Sigmoid colon (tissue), 7 donors: ENCODE measurements around the gene C2CD2. TPM values are rescaled to one million over a fixed set of nuclear protein-coding genes. Genes with fewer than 3 reads are reported as not detected.

Experiments used
- DNase-seq: peaks from one replicate; pipeline ENCODE4 v3.0.0-alpha.2; 2019
- H3K27ac ChIP-seq, 4 donors: fragments of 200-600 bp; sonication (generic); one replicate each; pipeline ENCODE4 v1.5.1; 2016 to 2019; ENCODE audit warnings: mild to moderate bottlenecking in 1 of 4
- H3K27me3 ChIP-seq, 3 donors: fragments of 200-600 bp; sonication (generic); one replicate each; pipeline ENCODE4 v1.5.1; 2019; ENCODE audit warnings: mild to moderate bottlenecking in 1 of 3
- H3K36me3 ChIP-seq, 4 donors: fragments of 200-600 bp; sonication (generic); one replicate each; pipeline ENCODE4 v1.5.1; 2016 to 2019
- H3K4me1 ChIP-seq, 4 donors: fragments of 200-600 bp; sonication (generic); one replicate each; pipeline ENCODE4 v1.5.1; 2017 to 2019
- H3K4me3 ChIP-seq, 4 donors: fragments of 200-600 bp; sonication (generic); one replicate each; pipeline ENCODE4 v1.5.1; 2017 to 2019; ENCODE audit warnings: mild to moderate bottlenecking in 2 of 4, moderate library complexity in 1 of 4
- H3K9me3 ChIP-seq, 4 donors: fragments of 200-600 bp in 3 of 4; sonication (generic) in 3 of 4; one replicate each; pipeline versions ENCODE4 v1.5.1 to v1.6.1; 2013 to 2019
- EP300 ChIP-seq, 4 donors: sonication (generic); formaldehyde crosslinking; IDR thresholded peaks; one replicate each; pipeline ENCODE4 v1.6.1; 2017; ENCODE audit warnings: antibody characterized with exemption in 4 of 4
- POLR2A ChIP-seq, 2 donors: fragments of 450-650 bp; IDR thresholded peaks; one replicate each; pipeline ENCODE4 v1.6.1; 2016; ENCODE audit warnings: antibody characterized with exemption in 2 of 2, mild to moderate bottlenecking in 2 of 2, moderate library complexity in 2 of 2
- POLR2AphosphoS5 ChIP-seq, 4 donors: sonication (generic); formaldehyde crosslinking; IDR thresholded peaks; one replicate each; pipeline ENCODE4 v1.6.1; 2017; ENCODE audit warnings: antibody characterized with exemption in 4 of 4
- WGBS, 2 donors: extraction: QIAGEN DNeasy Blood & Tissue Kit; methylation state at CpG; one replicate each; pipeline ENCODE4 v1.1.7; 2013; 5-methylcytosine and 5-hydroxymethylcytosine counted together
- intact Hi-C: fragments of 100-400 bp; cut with DNase I; formaldehyde crosslinking; loops from one replicate; pipeline ENCODE4 v1.15.1; 2023
- polyA plus RNA-seq, 3 donors: library from polyadenylated mRNA; stranded (reverse); fragments of 200-250 nt; gene quantifications; one replicate each; pipeline ENCODE4 v1.2.3, GENCODE V29; 2013
- total RNA-seq, 4 donors: library from RNA; depleted of rRNA; stranded (reverse); fragments of >200 nt; gene quantifications; one replicate each; pipeline ENCODE4 v1.1.0, GENCODE V29; 2016
- TF ChIP-seq, protein P1 (sequence below), 4 experiments: fragments of 450-650 bp in 3 of 4; fragments of 200-600 bp in 1 of 4; IDR thresholded peaks; one replicate each; pipeline ENCODE4 v1.5.1; 2016 to 2019; ENCODE audit warnings: antibody characterized with exemption in 4 of 4, mild to moderate bottlenecking in 3 of 4, moderate library complexity in 2 of 4
- donor health status: healthy with polysubstance abuse.
- donor health status: Bipolar disorder and iron deficiency.
- donor health status: healthy.

The C2CD2 gene
- total and polyA plus RNA-seq, 7 donors, result 1.8 to 45.1 (median 19.0) TPM

DNA sequence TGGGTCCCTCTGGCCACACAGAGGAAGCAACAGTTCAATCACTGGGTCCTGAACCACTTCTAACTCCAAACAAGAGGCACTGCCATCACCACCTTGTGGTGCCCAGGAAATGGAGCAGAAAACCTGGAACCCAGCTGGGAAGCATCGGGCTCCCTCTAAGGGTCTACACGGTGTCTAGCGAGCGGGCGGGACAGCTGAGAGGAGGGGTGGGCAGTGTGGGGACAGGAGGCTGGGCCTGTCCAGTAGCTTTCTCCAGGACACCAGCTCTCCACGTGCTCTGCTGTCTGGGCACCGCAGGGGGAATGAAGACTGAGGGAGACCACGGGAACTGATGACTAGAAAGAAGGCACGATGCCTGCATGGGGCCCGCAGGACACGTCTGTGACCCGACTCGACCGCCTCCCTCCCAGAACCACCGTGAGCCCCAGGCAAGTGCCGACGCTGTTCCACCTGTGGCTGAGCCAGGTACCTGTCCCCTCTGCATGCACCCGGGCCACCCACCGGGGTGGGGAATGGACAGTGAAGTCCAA is 69.3 kb downstream of the C2CD2 start:
- Histone ChIP-seq H3K27ac (no peak overlapping the region), H3K27me3 (no peaks in the 10 kb centered on the region), H3K36me3 (peaks cover 0 to 17% (median 0%) of the 10 kb centered on the region in 4 donors), H3K9me3 (no peaks in the 10 kb centered on the region), H3K4me3 (no peak overlapping the region), H3K4me1 (peaks cover 0 to 20% (median 4%) of the 10 kb centered on the region in 4 donors)
- TF ChIP-seq POLR2AphosphoS5 (IDR thresholded peaks at IDR 0.05) (no peak), EP300 (IDR thresholded peaks at IDR 0.05) (no peak), POLR2A (IDR thresholded peaks at IDR 0.05) (no peak)
- TF ChIP-seq, protein P1, sequence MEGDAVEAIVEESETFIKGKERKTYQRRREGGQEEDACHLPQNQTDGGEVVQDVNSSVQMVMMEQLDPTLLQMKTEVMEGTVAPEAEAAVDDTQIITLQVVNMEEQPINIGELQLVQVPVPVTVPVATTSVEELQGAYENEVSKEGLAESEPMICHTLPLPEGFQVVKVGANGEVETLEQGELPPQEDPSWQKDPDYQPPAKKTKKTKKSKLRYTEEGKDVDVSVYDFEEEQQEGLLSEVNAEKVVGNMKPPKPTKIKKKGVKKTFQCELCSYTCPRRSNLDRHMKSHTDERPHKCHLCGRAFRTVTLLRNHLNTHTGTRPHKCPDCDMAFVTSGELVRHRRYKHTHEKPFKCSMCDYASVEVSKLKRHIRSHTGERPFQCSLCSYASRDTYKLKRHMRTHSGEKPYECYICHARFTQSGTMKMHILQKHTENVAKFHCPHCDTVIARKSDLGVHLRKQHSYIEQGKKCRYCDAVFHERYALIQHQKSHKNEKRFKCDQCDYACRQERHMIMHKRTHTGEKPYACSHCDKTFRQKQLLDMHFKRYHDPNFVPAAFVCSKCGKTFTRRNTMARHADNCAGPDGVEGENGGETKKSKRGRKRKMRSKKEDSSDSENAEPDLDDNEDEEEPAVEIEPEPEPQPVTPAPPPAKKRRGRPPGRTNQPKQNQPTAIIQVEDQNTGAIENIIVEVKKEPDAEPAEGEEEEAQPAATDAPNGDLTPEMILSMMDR (IDR thresholded peaks at IDR 0.05), result no peak
- intact Hi-C loops, result no loop called here
- no peak for DNase-seq
- 91 to 92% methylated on average over 19 of the region's 19 CpGs for WGBS, 2 donors

DNA sequence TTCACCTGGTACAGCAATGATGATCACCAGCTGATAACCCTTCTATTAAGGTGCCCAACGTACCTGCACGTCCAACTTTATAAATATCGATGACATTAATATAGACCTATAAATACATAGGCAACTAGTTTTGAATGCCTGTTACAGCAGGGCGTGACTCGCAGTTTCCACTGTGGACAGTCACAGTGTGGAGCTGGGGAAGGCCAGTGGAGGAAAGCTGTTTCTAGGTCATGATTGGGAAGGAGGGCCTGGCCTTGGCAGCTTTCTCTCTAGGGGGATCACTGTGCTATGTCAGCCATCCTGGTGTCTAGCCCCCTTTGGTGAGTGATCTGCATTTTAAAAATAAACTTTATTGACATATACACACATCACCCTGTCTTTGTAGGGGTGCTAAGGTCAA is 70.2 kb downstream of the C2CD2 start:
- no peak overlapping the region for H3K4me3 ChIP-seq
- peaks cover 0 to 11% (median 0%) of the 10 kb centered on the region in 4 donors for H3K36me3 ChIP-seq
- DNase-seq, result no peak
- WGBS, 2 donors, result 87 to 96% methylated on average over 5 of the region's 5 CpGs
- TF ChIP-seq POLR2AphosphoS5 (IDR thresholded peaks at IDR 0.05), result no peak
- H3K9me3 ChIP-seq, result no peaks in the 10 kb centered on the region
- H3K27me3 ChIP-seq, result no peaks in the 10 kb centered on the region
- H3K27ac ChIP-seq, result no peak overlapping the region
- H3K4me1 ChIP-seq, result peaks cover 0 to 20% (median 4%) of the 10 kb centered on the region in 4 donors
- intact Hi-C loops, result no loop called here

DNA sequence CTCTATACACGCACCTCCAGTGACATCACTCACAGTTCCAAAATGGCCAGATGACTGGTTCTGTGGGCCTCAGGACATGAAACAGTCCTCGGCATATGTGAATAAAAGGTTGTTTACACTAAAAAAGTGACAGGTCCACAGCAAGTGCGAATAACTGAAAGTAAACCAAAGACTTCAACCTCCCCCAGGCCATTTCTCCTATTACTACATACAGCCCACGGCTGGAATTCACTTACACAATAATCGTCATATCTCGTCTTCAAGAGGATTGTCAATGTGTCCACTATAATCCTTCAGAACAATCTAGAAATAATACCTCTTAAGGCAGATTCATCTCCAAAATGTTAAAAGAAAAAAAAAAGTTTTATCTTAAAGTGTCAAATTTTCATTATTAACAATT is 72.8 kb downstream of the C2CD2 start:
- no peak overlapping the region for H3K27ac ChIP-seq
- H3K36me3 ChIP-seq, result no peaks in the 10 kb centered on the region
- WGBS, 2 donors, result 94 to 97% methylated on average over 6 of the region's 6 CpGs
- no peaks in the 10 kb centered on the region for H3K9me3 ChIP-seq
- peaks cover 0 to 34% (median 20%) of the 10 kb centered on the region in 4 donors for H3K4me1 ChIP-seq
- DNase-seq, result no peak
- intact Hi-C loops, result no loop called here
- TF ChIP-seq POLR2A (IDR thresholded peaks at IDR 0.05), result no peak
- TF ChIP-seq, protein P1 (IDR thresholded peaks at IDR 0.05), result no peak
- no peak for TF ChIP-seq EP300 (IDR thresholded peaks at IDR 0.05)
- TF ChIP-seq POLR2AphosphoS5 (IDR thresholded peaks at IDR 0.05), result no peak
- no peaks in the 10 kb centered on the region for H3K27me3 ChIP-seq
- H3K4me3 ChIP-seq, result no peak overlapping the region

DNA sequence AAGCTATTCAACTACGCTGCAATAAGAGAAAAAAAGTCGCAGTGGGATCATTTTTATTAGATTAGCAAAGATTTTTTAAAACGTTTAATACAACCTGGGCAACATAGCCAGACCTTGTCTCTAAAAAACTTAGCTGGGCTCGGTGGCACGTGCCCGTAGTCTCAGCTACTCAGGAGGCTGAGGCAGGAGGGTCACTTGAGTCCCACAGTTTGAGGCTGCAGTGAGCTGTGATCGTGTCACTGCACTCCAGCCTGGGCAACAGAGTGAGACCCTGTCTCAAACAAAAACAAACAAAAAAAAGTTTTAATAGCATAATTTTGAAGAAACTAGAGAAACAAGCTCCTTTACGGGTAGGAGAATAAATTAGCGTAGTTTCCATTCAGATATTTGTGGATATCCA is 73.7 kb downstream of the C2CD2 start:
- DNase-seq, result peak; percentile 42
- intact Hi-C loops, result no loop called here
- TF ChIP-seq POLR2AphosphoS5 (IDR thresholded peaks at IDR 0.05) (no peak), POLR2A (IDR thresholded peaks at IDR 0.05) (no peak), EP300 (IDR thresholded peaks at IDR 0.05) (no peak)
- TF ChIP-seq, protein P1 (IDR thresholded peaks at IDR 0.05), result no peak
- no peaks in the 10 kb centered on the region for H3K36me3 ChIP-seq
- 92 to 95% methylated on average over 9 of the region's 9 CpGs for WGBS, 2 donors
- H3K4me1 ChIP-seq, result peaks cover 0 to 28% (median 20%) of the 10 kb centered on the region in 4 donors
- peak overlapping the region in 2 of 4 donors; percentile 76 to 89 for H3K27ac ChIP-seq
- H3K27me3 ChIP-seq, result no peaks in the 10 kb centered on the region
- peak overlapping the region in 2 of 4 donors; percentile 82 to 97 for H3K4me3 ChIP-seq
- no peaks in the 10 kb centered on the region for H3K9me3 ChIP-seq

DNA sequence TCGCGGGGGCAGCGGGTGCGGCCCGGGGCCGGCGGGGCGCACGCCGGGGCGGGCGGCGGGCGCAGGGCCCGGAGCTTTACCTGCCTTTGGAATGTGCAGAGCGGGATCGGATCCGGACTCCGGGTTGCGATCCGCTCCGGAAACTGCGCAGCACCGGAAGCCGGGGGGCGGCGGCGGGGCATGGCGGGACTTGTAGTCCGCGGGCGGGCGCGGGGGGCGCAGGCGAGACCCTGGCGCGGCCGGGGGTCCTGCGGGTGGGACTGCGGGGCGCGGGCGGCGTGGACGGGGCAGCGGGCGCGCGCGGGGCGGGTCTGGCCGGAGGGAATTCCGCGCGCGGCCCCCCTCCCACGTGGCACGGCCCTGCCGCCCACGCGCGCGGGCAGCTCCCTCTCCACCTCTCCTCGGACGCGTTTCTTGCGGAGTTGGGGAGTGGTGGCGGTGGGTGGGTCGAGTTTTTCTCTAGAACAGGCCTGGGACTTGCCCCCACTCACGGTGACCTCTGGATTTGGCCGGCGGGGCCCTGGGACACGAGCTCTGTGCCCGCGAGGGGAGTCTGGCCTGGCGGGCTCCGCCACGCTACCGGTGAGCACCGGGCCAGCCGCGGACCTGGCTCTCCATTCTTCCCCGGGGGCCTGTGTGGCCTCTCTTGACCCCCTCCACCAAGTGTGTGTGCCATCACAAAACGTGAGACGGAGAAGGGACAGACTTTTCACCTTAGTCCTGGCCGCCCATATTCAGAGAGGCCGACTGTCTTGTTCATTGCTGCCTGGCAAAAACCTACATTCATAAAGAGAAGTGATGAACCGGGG is 74.4 kb downstream of the C2CD2 start, which contains the start of gene PRDM15:
Gene PRDM15 (minus strand): TSS at position 155 of the 809 bp plus-strand sequence. CDS start 18,981 bp downstream, outside the sequence.
- 2 to 3% methylated on average over 89 of the region's 89 CpGs for WGBS, 2 donors
- peak within 1 kb of the TSS; percentile 76 to 89 (median 84) for H3K27ac ChIP-seq

More for the DNA sequence above, 74.4 kb downstream of the C2CD2 start, which contains the start of gene PRDM15:
- peak; percentile 91 for DNase-seq
- intact Hi-C loops, result loop anchor here (2.0 to 10.0 kb wide), 6 partner anchors 48 to 345 kb away; partner anchors contain the start of gene ZBTB21
- H3K36me3 ChIP-seq, result no peaks in the 10 kb centered on the region
- TF ChIP-seq, protein P1 (IDR thresholded peaks at IDR 0.05), result no peak
- TF ChIP-seq POLR2A (IDR thresholded peaks at IDR 0.05) (no peak), POLR2AphosphoS5 (IDR thresholded peaks at IDR 0.05) (peak in 2 of 4 donors; percentile 8 to 45), EP300 (IDR thresholded peaks at IDR 0.05) (no peak)
- no peaks in the 10 kb centered on the region for H3K9me3 ChIP-seq
- no peaks in the 10 kb centered on the region for H3K27me3 ChIP-seq
- peaks cover 0 to 28% (median 17%) of the 10 kb centered on the region in 4 donors for H3K4me1 ChIP-seq
- H3K4me3 ChIP-seq, result peak within 1 kb of the TSS; percentile 48 to 97 (median 86)
